ENCODE data around the gene DEFB121.

The DEFB121 gene

GRCh38 chr20:31363295-31363694 lies 42.7 kb downstream of the DEFB121 start:
- H3K9me3 ChIP-seq (ENCODE audit: control insufficient read depth, insufficient read depth, low read length) = peaks cover 89% of the 10 kb centered on the region
- H3K9ac ChIP-seq (ENCODE audit: low read depth, low read length) = no peak overlapping the region
- no peaks in the 10 kb centered on the region for H3K27me3 ChIP-seq (ENCODE audit: control insufficient read depth, insufficient read depth, low read length)
- no peak overlapping the region for H3K27ac ChIP-seq (ENCODE audit: low read depth, low read length)
- H3K4me1 ChIP-seq (ENCODE audit: control insufficient read depth, insufficient read depth, low read length) = no peaks in the 10 kb centered on the region
- H3K4me3 ChIP-seq (ENCODE audit: low read depth, low read length) = no peak overlapping the region
- no peaks in the 10 kb centered on the region for H3K36me3 ChIP-seq (ENCODE audit: control insufficient read depth, insufficient read depth, low read length)

GRCh38 chr20:31355981-31356380 lies 50.0 kb downstream of the DEFB121 start:
- Histone ChIP-seq H3K36me3 (ENCODE audit: control insufficient read depth, insufficient read depth, low read length) (no peaks in the 10 kb centered on the region), H3K9ac (ENCODE audit: low read depth, low read length) (no peak overlapping the region), H3K27ac (ENCODE audit: low read depth, low read length) (no peak overlapping the region), H3K4me3 (ENCODE audit: low read depth, low read length) (no peak overlapping the region), H3K27me3 (ENCODE audit: control insufficient read depth, insufficient read depth, low read length) (no peaks in the 10 kb centered on the region), H3K9me3 (ENCODE audit: control insufficient read depth, insufficient read depth, low read length) (peaks cover 84% of the 10 kb centered on the region), H3K4me1 (ENCODE audit: control insufficient read depth, insufficient read depth, low read length) (no peaks in the 10 kb centered on the region)
